Measurements from ENCODE around the gene RTP3.

RTP3 gene

DNA sequence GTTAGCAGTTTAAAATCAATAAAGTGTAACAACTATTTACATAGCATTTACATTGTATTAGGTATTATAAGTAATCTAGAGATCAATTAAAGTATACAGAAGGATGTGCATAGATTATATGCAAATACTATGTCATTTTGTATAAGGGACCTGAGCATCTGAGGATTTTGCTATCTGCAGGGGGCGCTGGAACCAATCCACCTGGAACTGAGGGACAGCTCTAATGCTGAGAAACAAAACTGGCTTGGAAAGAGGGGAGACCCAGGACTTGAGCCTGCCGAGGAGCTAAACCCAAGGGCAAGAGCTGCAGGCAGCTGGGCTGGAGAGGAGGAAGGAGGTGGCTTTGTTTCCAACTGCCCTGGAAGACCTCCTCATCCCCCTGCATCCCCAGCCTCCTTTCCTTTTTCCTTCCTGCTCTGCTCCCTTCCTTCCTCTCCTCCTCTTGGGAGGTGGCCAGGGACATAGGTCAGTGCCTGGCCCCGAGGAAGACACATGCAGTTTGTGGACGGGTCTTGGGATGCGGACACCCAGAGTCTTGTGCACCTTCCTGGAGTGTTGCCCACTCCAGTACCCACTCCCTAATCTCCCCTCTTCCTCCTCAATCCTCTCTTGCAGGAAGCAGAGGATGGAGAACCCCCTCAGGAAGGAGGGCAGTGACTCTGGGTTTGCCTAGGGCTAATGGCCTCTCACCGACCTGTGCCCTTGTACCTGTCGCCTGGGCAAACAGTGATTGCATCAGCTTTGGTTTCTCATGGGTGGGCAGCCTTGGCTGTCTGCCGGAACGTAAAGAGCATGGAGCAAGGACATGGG lies 825 bp upstream of the RTP3 start:
- no peak overlapping the region for H3K27ac Mint-ChIP-seq
- H3K4me1 Mint-ChIP-seq = peaks cover 12% of the 10 kb centered on the region
- DNase-seq = peak; percentile 32
- peaks cover 22% of the 10 kb centered on the region for H3K9me3 Mint-ChIP-seq
- H3K36me3 Mint-ChIP-seq (ENCODE audit: low read depth) = no peaks in the 10 kb centered on the region
- no peak overlapping the region for H3K4me3 Mint-ChIP-seq
- TF ChIP-seq, protein P1, sequence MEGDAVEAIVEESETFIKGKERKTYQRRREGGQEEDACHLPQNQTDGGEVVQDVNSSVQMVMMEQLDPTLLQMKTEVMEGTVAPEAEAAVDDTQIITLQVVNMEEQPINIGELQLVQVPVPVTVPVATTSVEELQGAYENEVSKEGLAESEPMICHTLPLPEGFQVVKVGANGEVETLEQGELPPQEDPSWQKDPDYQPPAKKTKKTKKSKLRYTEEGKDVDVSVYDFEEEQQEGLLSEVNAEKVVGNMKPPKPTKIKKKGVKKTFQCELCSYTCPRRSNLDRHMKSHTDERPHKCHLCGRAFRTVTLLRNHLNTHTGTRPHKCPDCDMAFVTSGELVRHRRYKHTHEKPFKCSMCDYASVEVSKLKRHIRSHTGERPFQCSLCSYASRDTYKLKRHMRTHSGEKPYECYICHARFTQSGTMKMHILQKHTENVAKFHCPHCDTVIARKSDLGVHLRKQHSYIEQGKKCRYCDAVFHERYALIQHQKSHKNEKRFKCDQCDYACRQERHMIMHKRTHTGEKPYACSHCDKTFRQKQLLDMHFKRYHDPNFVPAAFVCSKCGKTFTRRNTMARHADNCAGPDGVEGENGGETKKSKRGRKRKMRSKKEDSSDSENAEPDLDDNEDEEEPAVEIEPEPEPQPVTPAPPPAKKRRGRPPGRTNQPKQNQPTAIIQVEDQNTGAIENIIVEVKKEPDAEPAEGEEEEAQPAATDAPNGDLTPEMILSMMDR (IDR thresholded peaks at IDR 0.05) = peak; percentile 31
- peaks cover 7% of the 10 kb centered on the region for H3K27me3 Mint-ChIP-seq (ENCODE audit: low read depth, poor library complexity)

- Mint-ChIP-seq H3K4me1 (peaks cover 24% of the 10 kb centered on the region), H3K27ac (peak overlapping the region; percentile 70)
- TF ChIP-seq, protein P1 (IDR thresholded peaks at IDR 0.05) = no peak
Measured at GRCh38 chr3:46498916-46499519, 1.2 kb downstream of the RTP3 start.

GRCh38 chr3:46500656-46501635 lies 3.2 kb downstream of the RTP3 start:
- peaks cover 7% of the 10 kb centered on the region for H3K27me3 Mint-ChIP-seq (ENCODE audit: low read depth, poor library complexity)
- TF ChIP-seq, protein P1 (IDR thresholded peaks at IDR 0.05) = no peak
- H3K27ac Mint-ChIP-seq = no peak overlapping the region
- H3K4me3 Mint-ChIP-seq = no peak overlapping the region
- no peaks in the 10 kb centered on the region for H3K36me3 Mint-ChIP-seq (ENCODE audit: low read depth)
- peaks cover 27% of the 10 kb centered on the region for H3K4me1 Mint-ChIP-seq
- peaks cover 10% of the 10 kb centered on the region for H3K9me3 Mint-ChIP-seq
- no peak for DNase-seq

More at GRCh38 chr3:46498916-46499519, 1.2 kb downstream of the RTP3 start:
- no peak for DNase-seq
- peaks cover 7% of the 10 kb centered on the region for H3K27me3 Mint-ChIP-seq (ENCODE audit: low read depth, poor library complexity)
- H3K36me3 Mint-ChIP-seq (ENCODE audit: low read depth) = no peaks in the 10 kb centered on the region
- peaks cover 13% of the 10 kb centered on the region for H3K9me3 Mint-ChIP-seq
- H3K4me3 Mint-ChIP-seq = no peak overlapping the region

DNA sequence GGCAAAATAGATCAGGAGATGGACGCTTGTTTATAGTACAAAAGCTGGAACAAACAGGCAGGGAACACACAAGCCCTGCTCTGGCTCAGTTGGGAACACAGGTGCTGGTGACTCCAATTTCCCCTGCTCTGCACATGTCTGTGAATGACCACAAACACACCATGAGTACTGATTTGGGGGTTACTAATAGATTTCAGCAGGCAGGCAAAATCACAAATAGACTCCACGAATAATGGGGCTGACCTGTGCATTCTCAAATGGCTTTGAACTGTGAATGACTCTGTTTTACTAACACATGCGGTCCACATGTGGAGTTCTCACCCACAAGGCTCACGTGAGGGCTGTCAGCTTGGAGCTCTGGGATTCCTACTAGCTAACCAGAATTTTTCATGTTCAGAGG lies 3.9 kb downstream of the RTP3 start:
- peaks cover 8% of the 10 kb centered on the region for H3K9me3 Mint-ChIP-seq
- no peak for DNase-seq
- TF ChIP-seq, protein P1 (IDR thresholded peaks at IDR 0.05) = no peak
- no peaks in the 10 kb centered on the region for H3K36me3 Mint-ChIP-seq (ENCODE audit: low read depth)
- H3K4me1 Mint-ChIP-seq = peaks cover 29% of the 10 kb centered on the region
- H3K27ac Mint-ChIP-seq = no peak overlapping the region
- H3K4me3 Mint-ChIP-seq = no peak overlapping the region
- H3K27me3 Mint-ChIP-seq (ENCODE audit: low read depth, poor library complexity) = peaks cover 7% of the 10 kb centered on the region

DNA sequence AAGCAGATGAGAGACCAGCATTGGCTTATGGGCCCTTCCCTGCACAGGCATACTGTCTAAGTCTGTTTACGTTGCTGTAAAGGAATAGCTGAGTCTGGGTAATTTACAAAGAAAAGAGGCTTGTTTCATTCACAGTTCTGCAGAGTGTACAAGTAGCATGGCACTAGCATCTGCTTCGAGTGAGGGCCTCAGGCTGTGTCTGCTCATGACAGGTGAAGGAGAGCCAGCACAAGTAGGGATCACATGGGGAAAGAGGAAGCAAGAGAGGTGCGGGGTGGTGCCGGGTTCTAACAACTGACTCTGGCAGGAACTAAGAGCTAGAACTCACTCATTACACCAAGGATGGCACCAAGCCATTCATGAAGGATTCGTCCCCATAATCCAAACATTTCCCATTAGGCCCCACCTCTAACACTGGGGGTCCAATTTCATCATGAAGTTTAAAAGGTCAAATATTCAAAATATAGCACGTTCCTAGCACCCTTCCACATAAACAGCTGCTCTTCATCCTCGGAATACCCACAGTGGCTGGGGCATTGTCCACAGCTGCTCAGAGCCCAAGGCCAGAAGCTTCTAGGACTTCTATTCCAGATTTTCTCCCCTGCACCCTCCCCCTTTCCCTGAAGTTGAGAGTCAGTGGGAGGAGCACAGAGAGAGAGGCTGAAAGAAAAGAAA lies 5.6 kb downstream of the RTP3 start:
- Mint-ChIP-seq H3K27ac (no peak overlapping the region), H3K4me1 (peaks cover 32% of the 10 kb centered on the region), H3K4me3 (no peak overlapping the region), H3K9me3 (peaks cover 8% of the 10 kb centered on the region), H3K36me3 (ENCODE audit: low read depth) (no peaks in the 10 kb centered on the region), H3K27me3 (ENCODE audit: low read depth, poor library complexity) (peaks cover 7% of the 10 kb centered on the region)
- TF ChIP-seq, protein P1 (IDR thresholded peaks at IDR 0.05) = no peak
- DNase-seq = no peak

All from nephron progenitor cell (in vitro differentiated cells).